HepG2 (cell line): ENCODE results near the gene RAB22A. TPM values are rescaled to one million over a fixed set of nuclear protein-coding genes. Genes with fewer than 3 reads are reported as not detected.

Experiments used
- ETV5 ChIP-seq: IDR thresholded peaks from 2 replicates; pipeline ENCODE4 v1.6.1; 2018; ENCODE audit warnings: missing biosample characterization, missing genetic modification reagents, inconsistent platforms, borderline replicate concordance
- FOXM1 ChIP-seq: sonication (generic); formaldehyde crosslinking; IDR thresholded peaks from 2 replicates; pipeline ENCODE4 v1.5.0; 2020; ENCODE audit warnings: missing genetic modification reagents
- GTF2F1 ChIP-seq: fragments of 150-350 bp; IDR thresholded peaks from 2 replicates; pipeline ENCODE4 v1.6.1; 2014; ENCODE audit warnings: low read length
- IRX3 ChIP-seq: sonication (generic); formaldehyde crosslinking; IDR thresholded peaks from 2 replicates; pipeline ENCODE4 v1.8.1; 2023; ENCODE audit warnings: mild to moderate bottlenecking, low read depth, missing genetic modification reagents, borderline replicate concordance
- LBX2 ChIP-seq: sonication (generic); formaldehyde crosslinking; IDR thresholded peaks from 2 replicates; pipeline ENCODE4 v1.5.0; 2020; ENCODE audit warnings: missing genetic modification reagents, mild to moderate bottlenecking, borderline replicate concordance
- MZF1 ChIP-seq: sonication (generic); formaldehyde crosslinking; IDR thresholded peaks from 2 replicates; pipeline ENCODE4 v1.8.1; 2023; ENCODE audit warnings: mild to moderate bottlenecking, missing genetic modification reagents, borderline replicate concordance
- SMC3 ChIP-seq: IDR thresholded peaks from 2 replicates; pipeline ENCODE4 v1.6.1; 2011; ENCODE audit warnings: low read length, improper control_type of control experiment
- STAG1 ChIP-seq: sonication (generic); formaldehyde crosslinking; IDR thresholded peaks from 2 replicates; pipeline ENCODE4 v1.4.0; 2020; ENCODE audit warnings: missing genetic modification reagents
- SYNCRIP ChIP-seq: fragments of 200-400 bp; formaldehyde crosslinking; IDR thresholded peaks from 2 replicates; pipeline ENCODE4 v1.6.1; 2018; ENCODE audit warnings: mild to moderate bottlenecking, low read depth, low read length; ENCODE audit not compliant: insufficient read depth
- TCF7L2 ChIP-seq: IDR thresholded peaks from 2 replicates; pipeline ENCODE4 v1.6.1; 2011; ENCODE audit warnings: mild to moderate bottlenecking, low read depth, low read length, moderate library complexity
- TIGD3 ChIP-seq: sonication (generic); formaldehyde crosslinking; IDR thresholded peaks from 2 replicates; pipeline ENCODE4 v1.5.1; 2020; ENCODE audit warnings: mild to moderate bottlenecking, missing genetic modification reagents, borderline replicate concordance
- U2AF2 ChIP-seq: fragments of 200-400 bp; formaldehyde crosslinking; IDR thresholded peaks from 2 replicates; pipeline ENCODE4 v1.6.1; 2017; ENCODE audit warnings: low read depth, mild to moderate bottlenecking, low read length
- YEATS4 ChIP-seq: sonication (generic); formaldehyde crosslinking; IDR thresholded peaks from 2 replicates; pipeline ENCODE4 v1.4.0; 2020; ENCODE audit warnings: missing genetic modification reagents, borderline replicate concordance
- ZBTB25 ChIP-seq: IDR thresholded peaks from 2 replicates; pipeline ENCODE4 v1.6.1; 2018; ENCODE audit warnings: missing genetic modification reagents
- ZNF234 ChIP-seq: sonication (generic); formaldehyde crosslinking; conservative IDR thresholded peaks from 2 replicates; pipeline ENCODE4 v1.5.1; 2020; ENCODE audit warnings: mild to moderate bottlenecking, missing genetic modification reagents
- ZNF292 ChIP-seq: sonication (generic); formaldehyde crosslinking; IDR thresholded peaks from 2 replicates; pipeline ENCODE4 v1.8.1; 2022; ENCODE audit warnings: mild to moderate bottlenecking, low read depth, missing genetic modification reagents, borderline replicate concordance
- ZNF430 ChIP-seq: sonication (generic); formaldehyde crosslinking; IDR thresholded peaks from 2 replicates; pipeline ENCODE4 v1.9.0; 2021; ENCODE audit warnings: mild to moderate bottlenecking, missing genetic modification reagents
- ZNF546 ChIP-seq: sonication (generic); formaldehyde crosslinking; conservative IDR thresholded peaks from 2 replicates; pipeline ENCODE4 v1.8.1; 2023; ENCODE audit warnings: mild to moderate bottlenecking, missing genetic modification reagents
- ZNF766 ChIP-seq: sonication (generic); formaldehyde crosslinking; IDR thresholded peaks from 2 replicates; pipeline ENCODE4 v1.5.0; 2020; ENCODE audit warnings: missing genetic modification reagents, borderline replicate concordance
- ZNF773 ChIP-seq: sonication (generic); formaldehyde crosslinking; IDR thresholded peaks from 2 replicates; pipeline ENCODE4 v1.4.0; 2020; ENCODE audit warnings: missing genetic modification reagents, borderline replicate concordance
- polyA plus RNA-seq, 8 experiments: library from polyadenylated mRNA; depleted of rRNA in 3 of 8; stranded (reverse) in 7 of 8; unstranded in 1 of 8; fragments of >200 nt; fragmentation: Illumina TruSeq in 4 of 8; extraction: Trizol in 4 of 8; gene quantifications; 2 replicates each; pipeline versions ENCODE4 v1.2.1 to v1.2.3, GENCODE V29; 2011 to 2016; ENCODE audit warnings: low read depth in 4 of 8, missing spikeins in 1 of 8, mixed read lengths in 1 of 8; ENCODE audit not compliant: insufficient read depth in 1 of 8
- total RNA-seq, 5 experiments: library from RNA; depleted of rRNA; stranded (reverse); fragments of >200 nt; fragmentation: Illumina TruSeq; extraction: Trizol; gene quantifications; 2 replicates each; pipeline ENCODE4 v1.2.3, GENCODE V29; 2016; ENCODE audit warnings: low read depth in 1 of 5
- TF ChIP-seq, protein P1 (sequence below): sonication (generic); formaldehyde crosslinking; IDR thresholded peaks from 2 replicates; pipeline ENCODE4 v1.8.0; 2022; ENCODE audit warnings: missing genetic modification reagents, mild to moderate bottlenecking, moderate library complexity, borderline replicate concordance

The RAB22A gene
- total and polyA plus RNA-seq, 2 of the 13 experiments (the other 11 are each of a cell fraction or from before 2014, with no cell fraction given) = 10.7 to 11.2 TPM

- TF ChIP-seq, protein P1, sequence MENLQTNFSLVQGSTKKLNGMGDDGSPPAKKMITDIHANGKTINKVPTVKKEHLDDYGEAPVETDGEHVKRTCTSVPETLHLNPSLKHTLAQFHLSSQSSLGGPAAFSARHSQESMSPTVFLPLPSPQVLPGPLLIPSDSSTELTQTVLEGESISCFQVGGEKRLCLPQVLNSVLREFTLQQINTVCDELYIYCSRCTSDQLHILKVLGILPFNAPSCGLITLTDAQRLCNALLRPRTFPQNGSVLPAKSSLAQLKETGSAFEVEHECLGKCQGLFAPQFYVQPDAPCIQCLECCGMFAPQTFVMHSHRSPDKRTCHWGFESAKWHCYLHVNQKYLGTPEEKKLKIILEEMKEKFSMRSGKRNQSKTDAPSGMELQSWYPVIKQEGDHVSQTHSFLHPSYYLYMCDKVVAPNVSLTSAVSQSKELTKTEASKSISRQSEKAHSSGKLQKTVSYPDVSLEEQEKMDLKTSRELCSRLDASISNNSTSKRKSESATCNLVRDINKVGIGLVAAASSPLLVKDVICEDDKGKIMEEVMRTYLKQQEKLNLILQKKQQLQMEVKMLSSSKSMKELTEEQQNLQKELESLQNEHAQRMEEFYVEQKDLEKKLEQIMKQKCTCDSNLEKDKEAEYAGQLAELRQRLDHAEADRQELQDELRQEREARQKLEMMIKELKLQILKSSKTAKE (CRISPR knock-in tag) = no peak
- peak; percentile 22; the same call in 1 of the 2 replicates for TF ChIP-seq ZNF430 (CRISPR knock-in tag)
- 0 out of 2 replicates have a peak, but pooled peaks have one; percentile 29 for TF ChIP-seq FOXM1 (CRISPR knock-in tag)
- no peak for TF ChIP-seq MZF1
- peak; percentile 2; the same call in 1 of the 2 replicates for TF ChIP-seq ZNF234
- TF ChIP-seq STAG1 (CRISPR knock-in tag) = no peak
- no peak for TF ChIP-seq SMC3
- TF ChIP-seq ETV5 (CRISPR knock-in tag) = peak; percentile 15; the same call in 1 of the 2 replicates
- TF ChIP-seq YEATS4 (CRISPR knock-in tag) = peak; percentile 96
- no peak for TF ChIP-seq ZNF546
- TF ChIP-seq TCF7L2 = no peak
- no peak for TF ChIP-seq U2AF2
- TF ChIP-seq IRX3 (CRISPR knock-in tag) = peak; percentile 64; the same call in 1 of the 2 replicates
- peak; percentile 56; the same call in 1 of the 2 replicates for TF ChIP-seq ZNF766
- TF ChIP-seq GTF2F1 = no peak
- TF ChIP-seq LBX2 = peak; percentile 69; the same call in 1 of the 2 replicates
- peak; percentile 88; the same call in 1 of the 2 replicates for TF ChIP-seq ZNF773 (CRISPR knock-in tag)
- no peak for TF ChIP-seq ZNF292 (CRISPR knock-in tag)
- no peak for TF ChIP-seq SYNCRIP
- no peak for TF ChIP-seq TIGD3 (CRISPR knock-in tag)
- TF ChIP-seq ZBTB25 (CRISPR knock-in tag) = peak; percentile 25; the same call in 1 of the 2 replicates
These were observed at the start of gene RAB22A (continued) for GRCh38 chr20:58309591-58310290.
